GM12891 (cell line): ENCODE results near the gene CHSY1.

Experiments
- PAX5 ChIP-seq: IDR thresholded peaks from 2 replicates; pipeline ENCODE4 v1.6.1; 2011; ENCODE audit warnings: low read length, moderate library complexity, mild to moderate bottlenecking; ENCODE audit not compliant: insufficient read depth, severe bottlenecking
- POLR2A ChIP-seq: IDR thresholded peaks from 2 replicates; pipeline ENCODE4 v1.6.1; 2011; ENCODE audit warnings: low read depth, low read length, control low read depth
- POLR2AphosphoS5 ChIP-seq: IDR thresholded peaks from 2 replicates; pipeline ENCODE4 v1.6.1; 2011; ENCODE audit warnings: low read depth, low read length, control low read depth
- TAF1 ChIP-seq: IDR thresholded peaks from 2 replicates; pipeline ENCODE4 v1.6.1; 2011; ENCODE audit warnings: low read depth, low read length, control low read depth

DNA sequence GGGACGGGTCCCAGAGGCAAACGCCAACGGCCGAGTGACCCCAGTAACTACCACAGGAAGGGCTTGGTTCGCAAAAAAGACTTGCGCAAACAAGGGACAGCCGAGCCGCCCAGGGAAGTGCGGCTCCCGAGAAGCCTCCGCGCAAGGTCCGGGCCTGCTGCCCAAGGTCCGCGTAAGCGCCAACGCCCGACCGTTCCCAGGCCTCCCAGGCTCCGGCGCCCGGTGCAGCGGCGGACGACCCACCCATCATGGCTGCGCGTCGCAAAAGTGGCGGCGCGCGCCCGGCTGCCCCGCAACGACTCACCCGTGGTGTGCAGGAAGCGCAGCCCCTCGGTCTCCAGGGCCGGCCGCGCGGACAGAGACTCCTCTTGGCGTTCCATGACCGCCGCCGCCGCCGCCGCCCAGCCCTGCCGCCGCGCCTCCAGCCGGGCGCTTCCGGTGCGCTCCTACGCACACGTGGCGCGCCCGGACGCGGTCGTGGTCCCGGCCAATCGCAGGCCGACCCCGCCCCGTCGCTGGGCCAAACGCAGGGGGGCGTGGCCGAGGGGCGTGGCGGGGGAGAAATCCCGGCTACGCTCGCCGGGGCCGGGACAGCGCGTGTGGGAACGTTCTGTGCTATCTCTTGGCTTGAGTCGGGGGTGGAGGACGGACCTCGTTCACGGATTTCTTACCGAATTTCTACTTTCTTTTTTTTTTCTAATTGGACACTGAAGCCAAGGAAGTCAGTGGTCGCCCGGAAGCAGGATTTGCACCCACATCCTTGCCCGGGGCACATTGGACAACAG lies 25.4 kb upstream of the CHSY1 start, which contains the start of gene SELENOS:
- TF ChIP-seq POLR2A (no peak), TAF1 (peak; percentile 42; the same call in 1 of the 2 replicates), PAX5 (peak; percentile 89), POLR2AphosphoS5 (no peak)
